ENCODE data around the gene ZNF516. TPM values are rescaled to one million over a fixed set of nuclear protein-coding genes. Genes with fewer than 3 reads are reported as not detected.

Gene ZNF516
- total and polyA plus RNA-seq, 2 experiments from 2014 or later: 18.2 to 29.2 TPM

DNA sequence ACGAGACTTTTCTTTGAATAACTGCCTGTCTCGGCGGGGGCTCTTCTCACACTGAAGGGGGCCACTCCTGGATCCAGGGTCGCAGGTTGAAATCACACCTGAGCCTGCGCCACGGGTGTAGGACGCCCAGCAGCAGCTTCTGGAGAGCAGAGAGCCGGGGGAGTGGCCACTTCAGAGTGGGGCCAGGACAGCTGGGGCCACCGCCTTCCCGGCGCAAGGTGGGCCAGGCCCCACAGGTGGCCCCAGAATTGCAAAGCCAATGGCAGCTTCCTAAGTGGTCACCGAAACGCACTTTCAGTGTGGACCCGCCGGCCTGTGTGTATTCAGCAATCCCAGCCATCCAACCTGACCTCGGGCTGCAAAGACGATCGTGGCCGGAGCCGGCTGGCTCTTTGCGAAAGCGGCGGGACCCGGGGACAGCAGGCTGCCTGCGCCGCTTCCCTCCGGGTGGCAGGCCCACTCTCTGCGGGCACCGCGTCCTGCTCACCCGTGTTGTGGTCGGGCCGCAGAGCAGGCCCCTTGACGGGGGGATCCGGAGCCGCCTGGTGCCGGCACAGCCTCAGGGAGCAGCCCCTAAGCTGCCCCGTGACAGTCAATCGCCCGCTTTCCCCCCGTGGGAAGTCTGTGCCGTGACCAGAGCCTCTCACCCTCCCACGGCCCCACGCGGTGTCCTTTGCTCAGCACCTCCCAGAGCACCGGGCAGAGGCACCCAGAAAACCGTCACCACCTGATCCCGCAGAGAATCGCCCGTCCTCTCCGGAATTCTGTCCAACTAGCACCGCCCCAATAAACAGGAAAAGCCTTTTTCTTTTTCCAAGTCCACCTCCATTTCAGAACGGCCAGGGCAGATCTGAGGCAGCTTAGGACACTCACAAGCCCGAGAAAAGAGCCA is 144.7 kb downstream of the ZNF516 start:
- WGBS (ENCODE audit: low lambda C conversion rate, missing lambda C conversion rate): 93% methylated on average over 54 of the region's 54 CpGs
- Histone ChIP-seq H3K27ac (no peak overlapping the region), H3K27me3 (no peaks in the 10 kb centered on the region), H4K20me1 (ENCODE audit: insufficient read depth, poor library complexity, severe bottlenecking) (no peaks in the 10 kb centered on the region), H3K4me3 (no peak overlapping the region), H3K79me2 (no peaks in the 10 kb centered on the region), H3K4me1 (ENCODE audit: insufficient read depth) (peaks cover 6% of the 10 kb centered on the region), H3K9me2 (replicated peaks; ENCODE audit: insufficient read depth) (no peaks in the 10 kb centered on the region), H3K4me2 (no peak overlapping the region), H2AFZ (no peak overlapping the region), H3K9me3 (ENCODE audit: low read depth) (no peaks in the 10 kb centered on the region), H3K36me3 (replicated peaks; ENCODE audit: insufficient read depth, low read depth) (no peaks in the 10 kb centered on the region)
- TF ChIP-seq, protein P1, sequence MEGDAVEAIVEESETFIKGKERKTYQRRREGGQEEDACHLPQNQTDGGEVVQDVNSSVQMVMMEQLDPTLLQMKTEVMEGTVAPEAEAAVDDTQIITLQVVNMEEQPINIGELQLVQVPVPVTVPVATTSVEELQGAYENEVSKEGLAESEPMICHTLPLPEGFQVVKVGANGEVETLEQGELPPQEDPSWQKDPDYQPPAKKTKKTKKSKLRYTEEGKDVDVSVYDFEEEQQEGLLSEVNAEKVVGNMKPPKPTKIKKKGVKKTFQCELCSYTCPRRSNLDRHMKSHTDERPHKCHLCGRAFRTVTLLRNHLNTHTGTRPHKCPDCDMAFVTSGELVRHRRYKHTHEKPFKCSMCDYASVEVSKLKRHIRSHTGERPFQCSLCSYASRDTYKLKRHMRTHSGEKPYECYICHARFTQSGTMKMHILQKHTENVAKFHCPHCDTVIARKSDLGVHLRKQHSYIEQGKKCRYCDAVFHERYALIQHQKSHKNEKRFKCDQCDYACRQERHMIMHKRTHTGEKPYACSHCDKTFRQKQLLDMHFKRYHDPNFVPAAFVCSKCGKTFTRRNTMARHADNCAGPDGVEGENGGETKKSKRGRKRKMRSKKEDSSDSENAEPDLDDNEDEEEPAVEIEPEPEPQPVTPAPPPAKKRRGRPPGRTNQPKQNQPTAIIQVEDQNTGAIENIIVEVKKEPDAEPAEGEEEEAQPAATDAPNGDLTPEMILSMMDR (IDR thresholded peaks at IDR 0.05; ENCODE audit: poor library complexity): no peak
- no peak for TF ChIP-seq EZH2phosphoT487 (IDR thresholded peaks at IDR 0.05; ENCODE audit: low read depth, severe bottlenecking, unreplicated experiment)
- TF ChIP-seq EZH2 (IDR thresholded peaks at IDR 0.05; ENCODE audit: borderline replicate concordance): no peak
- no peak for DNase-seq (ENCODE audit: low spot score)

DNA sequence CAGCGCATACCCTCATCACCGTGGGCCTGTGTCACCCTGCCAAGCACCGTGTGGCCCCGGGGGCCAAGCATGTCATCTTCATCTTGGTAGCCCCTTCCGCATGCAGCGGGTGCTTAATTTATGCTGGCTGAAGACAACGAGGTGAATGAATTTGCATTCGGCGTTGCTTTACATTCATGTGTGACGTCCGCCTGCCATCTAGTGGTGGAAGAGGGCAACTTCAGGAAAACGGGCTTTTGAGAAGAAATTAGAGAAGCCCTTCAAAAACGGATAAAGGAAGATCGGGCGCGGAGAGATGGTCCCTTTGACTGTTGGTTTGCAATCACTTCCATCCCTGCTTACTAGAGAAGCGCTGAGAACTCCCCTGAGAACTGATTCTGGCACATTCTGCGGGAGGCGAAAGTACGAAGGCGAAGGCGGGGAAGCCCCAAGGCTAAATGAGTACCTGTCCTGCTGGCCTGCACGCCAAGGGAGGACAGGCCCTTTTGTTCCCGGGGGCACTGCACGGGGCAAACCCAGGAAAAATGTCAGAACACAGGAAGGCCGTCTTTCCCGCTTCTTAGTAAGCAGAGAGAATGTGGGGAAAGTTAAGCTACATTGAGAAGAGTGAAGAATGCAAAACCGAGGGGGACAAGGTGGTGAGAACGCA is 145.9 kb downstream of the ZNF516 start:
- Histone ChIP-seq H2AFZ (peak overlapping the region; percentile 32), H3K4me1 (ENCODE audit: insufficient read depth) (peaks cover 6% of the 10 kb centered on the region), H3K36me3 (replicated peaks; ENCODE audit: insufficient read depth, low read depth) (no peaks in the 10 kb centered on the region), H3K27me3 (no peaks in the 10 kb centered on the region), H3K27ac (no peak overlapping the region), H3K4me2 (peak overlapping the region; percentile 73), H3K9me2 (replicated peaks; ENCODE audit: insufficient read depth) (no peaks in the 10 kb centered on the region), H3K9me3 (ENCODE audit: low read depth) (no peaks in the 10 kb centered on the region), H3K4me3 (no peak overlapping the region), H4K20me1 (ENCODE audit: insufficient read depth, poor library complexity, severe bottlenecking) (no peaks in the 10 kb centered on the region), H3K79me2 (no peaks in the 10 kb centered on the region)
- WGBS (ENCODE audit: low lambda C conversion rate, missing lambda C conversion rate): 25% methylated on average over 29 of the region's 29 CpGs
- DNase-seq (ENCODE audit: low spot score): peak; percentile 84
- TF ChIP-seq, protein P1 (IDR thresholded peaks at IDR 0.05; ENCODE audit: poor library complexity): peak; percentile 93
- TF ChIP-seq EZH2phosphoT487 (IDR thresholded peaks at IDR 0.05; ENCODE audit: low read depth, severe bottlenecking, unreplicated experiment): no peak

- DNase-seq (ENCODE audit: low spot score): no peak
- no peak overlapping the region for H3K4me3 ChIP-seq
- H3K4me2 ChIP-seq: peak overlapping the region; percentile 73
- peaks cover 6% of the 10 kb centered on the region for H3K4me1 ChIP-seq (ENCODE audit: insufficient read depth)
- H3K9me3 ChIP-seq (ENCODE audit: low read depth): no peaks in the 10 kb centered on the region
- no peaks in the 10 kb centered on the region for H4K20me1 ChIP-seq (ENCODE audit: insufficient read depth, poor library complexity, severe bottlenecking)
- H3K9me2 ChIP-seq (replicated peaks; ENCODE audit: insufficient read depth): no peaks in the 10 kb centered on the region
- no peak overlapping the region for H3K27ac ChIP-seq
- no peaks in the 10 kb centered on the region for H3K36me3 ChIP-seq (replicated peaks; ENCODE audit: insufficient read depth, low read depth)
- TF ChIP-seq, protein P1 (IDR thresholded peaks at IDR 0.05; ENCODE audit: poor library complexity): no peak
- TF ChIP-seq EZH2phosphoT487 (IDR thresholded peaks at IDR 0.05; ENCODE audit: low read depth, severe bottlenecking, unreplicated experiment) (no peak), EZH2 (IDR thresholded peaks at IDR 0.05; ENCODE audit: borderline replicate concordance) (no peak)
- H3K79me2 ChIP-seq: no peaks in the 10 kb centered on the region
- WGBS (ENCODE audit: low lambda C conversion rate, missing lambda C conversion rate): 68% methylated on average over 27 of the region's 27 CpGs
- no peaks in the 10 kb centered on the region for H3K27me3 ChIP-seq
- no peak overlapping the region for H2AFZ ChIP-seq
Observed at GRCh38 chr18:76348267-76349066, 146.6 kb downstream of the ZNF516 start.

Measured in hepatocyte (in vitro differentiated cells).